ENCODE measurements around the gene RHAG.
"Not testable (repeated sequence)": the region's sequence is repeated elsewhere in the genome, so short reads cannot be mapped to it uniquely, and the experiment has no call there.

- TF ChIP-seq, protein P1, sequence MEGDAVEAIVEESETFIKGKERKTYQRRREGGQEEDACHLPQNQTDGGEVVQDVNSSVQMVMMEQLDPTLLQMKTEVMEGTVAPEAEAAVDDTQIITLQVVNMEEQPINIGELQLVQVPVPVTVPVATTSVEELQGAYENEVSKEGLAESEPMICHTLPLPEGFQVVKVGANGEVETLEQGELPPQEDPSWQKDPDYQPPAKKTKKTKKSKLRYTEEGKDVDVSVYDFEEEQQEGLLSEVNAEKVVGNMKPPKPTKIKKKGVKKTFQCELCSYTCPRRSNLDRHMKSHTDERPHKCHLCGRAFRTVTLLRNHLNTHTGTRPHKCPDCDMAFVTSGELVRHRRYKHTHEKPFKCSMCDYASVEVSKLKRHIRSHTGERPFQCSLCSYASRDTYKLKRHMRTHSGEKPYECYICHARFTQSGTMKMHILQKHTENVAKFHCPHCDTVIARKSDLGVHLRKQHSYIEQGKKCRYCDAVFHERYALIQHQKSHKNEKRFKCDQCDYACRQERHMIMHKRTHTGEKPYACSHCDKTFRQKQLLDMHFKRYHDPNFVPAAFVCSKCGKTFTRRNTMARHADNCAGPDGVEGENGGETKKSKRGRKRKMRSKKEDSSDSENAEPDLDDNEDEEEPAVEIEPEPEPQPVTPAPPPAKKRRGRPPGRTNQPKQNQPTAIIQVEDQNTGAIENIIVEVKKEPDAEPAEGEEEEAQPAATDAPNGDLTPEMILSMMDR (conservative IDR thresholded peaks at IDR 0.05 in 1 of 2, IDR thresholded peaks at IDR 0.05 in 1 of 2; ENCODE audit: low read depth in 1 of 2, low read length in 2 of 2): not testable (repeated sequence)
- TF ChIP-seq EZH2 (IDR thresholded peaks at IDR 0.05; ENCODE audit: low read length, missing control alignments): not testable (repeated sequence)
Measured at GRCh38 chr6:49608275-49608674, 28.4 kb downstream of the RHAG start.

Data from fibroblast of lung (primary cell).